Activated CD8-positive, alpha-beta memory T cell treated with anti-CD3 and anti-CD28 coated beads, Interleukin-2, amount 50 U/mL, for 1 hour (primary cell): ENCODE results near the gene COL6A3.

Source experiments
- DNase-seq: peaks from one replicate; pipeline ENCODE4 v3.0.0-alpha.2; 2020; ENCODE audit errors: extremely low read depth

The COL6A3 gene

GRCh38 chr2:237413777-237414661 is at the start of gene COL6A3:
COL6A3 (minus strand) TSS chr2:237414164; CDS start chr2:237396817, 17,347 bp downstream.
- DNase-seq: no peak

- DNase-seq: no peak
These were observed 45.8 kb upstream of the COL6A3 start for GRCh38 chr2:237459741-237460174.

- no peak for DNase-seq
These were observed 45.3 kb upstream of the COL6A3 start for GRCh38 chr2:237459226-237459625.

GRCh38 chr2:237458519-237458918 is 44.6 kb upstream of the COL6A3 start:
- DNase-seq: no peak

- no peak for DNase-seq
These were observed 43.5 kb upstream of the COL6A3 start for GRCh38 chr2:237457388-237457941.

- no peak for DNase-seq
These were observed 42.4 kb upstream of the COL6A3 start for GRCh38 chr2:237456200-237456843.

- no peak for DNase-seq
These were observed 41.8 kb upstream of the COL6A3 start for GRCh38 chr2:237455764-237456163.

GRCh38 chr2:237453671-237454070 is 39.7 kb upstream of the COL6A3 start:
- no peak for DNase-seq

- DNase-seq: no peak
These were observed 38.9 kb upstream of the COL6A3 start for GRCh38 chr2:237452861-237453260.

- no peak for DNase-seq
These were observed 37.9 kb upstream of the COL6A3 start for GRCh38 chr2:237451643-237452469.

GRCh38 chr2:237450583-237450982 is 36.6 kb upstream of the COL6A3 start:
- DNase-seq: no peak

- DNase-seq: no peak
These were observed 36.1 kb upstream of the COL6A3 start for GRCh38 chr2:237450108-237450507.

GRCh38 chr2:237449193-237449881 is 35.4 kb upstream of the COL6A3 start:
- no peak for DNase-seq

- no peak for DNase-seq
These were observed 34.7 kb upstream of the COL6A3 start for GRCh38 chr2:237448626-237449025.

GRCh38 chr2:237448171-237448570 is 34.2 kb upstream of the COL6A3 start:
- DNase-seq: no peak

GRCh38 chr2:237447496-237447895 is 33.5 kb upstream of the COL6A3 start:
- DNase-seq: no peak

- DNase-seq: no peak
These were observed 32.3 kb upstream of the COL6A3 start for GRCh38 chr2:237446338-237446665.

GRCh38 chr2:237445611-237446337 is 31.8 kb upstream of the COL6A3 start:
- no peak for DNase-seq

- DNase-seq: no peak
These were observed 30.1 kb upstream of the COL6A3 start for GRCh38 chr2:237444071-237444470.

- no peak for DNase-seq
These were observed 27.8 kb upstream of the COL6A3 start for GRCh38 chr2:237441605-237442274.
